Right lobe of liver (tissue), 6 donors: ENCODE measurements around the gene CTSW. TPM values are rescaled to one million over a fixed set of nuclear protein-coding genes. Genes with fewer than 3 reads are reported as not detected.
A peak's percentile ranks its signal among the peaks of the same experiment; 100 is the strongest.

Experiments used
- ATAC-seq, 4 donors: fragments of 200-7000 bp; cut with Tn5 transposase; one replicate each; pipeline ENCODE4 v1.9.1; 2020; ENCODE audit warnings: mild to moderate bottlenecking in 4 of 4, moderate library complexity in 4 of 4
- DNase-seq, 3 donors: peaks; one replicate each; pipeline ENCODE4 v3.0.0-alpha.2; 2020
- H3K27ac ChIP-seq, 3 donors: fragments of 200-600 bp; one replicate each; pipeline ENCODE4 v1.8.0; 2022
- H3K27me3 ChIP-seq, 2 donors: fragments of 200-600 bp; one replicate each; pipeline ENCODE4 v1.8.0; 2022
- H3K36me3 ChIP-seq, 4 donors: fragments of 200-600 bp; sonication (generic) in 1 of 4; one replicate each; pipeline versions ENCODE4 v1.5.1 to v1.8.0; 2017 to 2022; ENCODE audit warnings: control low read depth in 1 of 4
- H3K4me1 ChIP-seq, 4 donors: fragments of 200-600 bp; sonication (generic) in 1 of 4; one replicate each; pipeline versions ENCODE4 v1.5.1 to v1.8.0; 2017 to 2022; ENCODE audit warnings: control low read depth in 1 of 4
- H3K4me3 ChIP-seq, 3 donors: fragments of 200-600 bp; one replicate each; pipeline ENCODE4 v1.8.0; 2022
- H3K9me3 ChIP-seq, 4 donors: fragments of 200-600 bp; sonication (generic) in 1 of 4; one replicate each; pipeline versions ENCODE4 v1.5.1 to v1.8.0; 2017 to 2022; ENCODE audit warnings: control low read depth in 1 of 4
- CTCF ChIP-seq, 4 donors: fragments of 200-600 bp in 3 of 4; fragments of 450-650 bp in 1 of 4; IDR thresholded peaks; one replicate each; pipeline versions ENCODE4 v1.5.1 to v1.8.0; 2016 to 2022; ENCODE audit warnings: antibody characterized with exemption in 4 of 4, mild to moderate bottlenecking in 2 of 4
- POLR2A ChIP-seq: fragments of 450-650 bp; IDR thresholded peaks from one replicate; pipeline ENCODE4 v1.6.1; 2017; ENCODE audit warnings: antibody characterized with exemption, mild to moderate bottlenecking
- WGBS: methylation state at CpG from one replicate; pipeline ENCODE4 v1.1.6; 2018; ENCODE audit warnings: low coverage, low lambda C conversion rate; ENCODE audit not compliant: insufficient coverage; ENCODE audit errors: missing lambda C conversion rate; 5-methylcytosine and 5-hydroxymethylcytosine counted together
- intact Hi-C, 2 donors: fragments of 100-400 bp; cut with DNase I; formaldehyde crosslinking; loops; one replicate each; pipeline versions ENCODE4 v1.11.2 to v1.14.1; 2022
- total RNA-seq, 6 experiments: library from RNA; depleted of rRNA in 2 of 6; stranded (reverse); fragments of >200 nt in 2 of 6; fragmentation: NEBNext Ultra II Directional in 3 of 6; extraction: Animal tissue kit (Norgen Biotek cat#: 25700) in 3 of 6; gene quantifications; one replicate each; pipeline versions ENCODE4 v1.1.0 to v1.2.4, GENCODE V29; 2016 to 2023
- donor health status: DM: no; HTN: yes; CAD: no.
- donor health status: DM: no; HTN: no; CAD: no.
- donor health status: DM: no; HTN: no; CAD: no.
- donor health status: DM: no; HTN: yes; CAD: no.
- donor health status: DM: no; HTN: yes; CAD: no.

CTSW gene
- total RNA-seq, 6 experiments from 2014 or later, result 0.49 to 1.3 (median 1.0) TPM

GRCh38 chr11:65861165-65861505 is 18.5 kb upstream of the CTSW start:
- peak overlapping the region; percentile 86 to 98 (median 97) for H3K4me3 ChIP-seq
- H3K9me3 ChIP-seq, result no peaks in the 10 kb centered on the region
- DNase-seq (no peak), ATAC-seq (no peak)
- no peaks in the 10 kb centered on the region for H3K27me3 ChIP-seq
- H3K27ac ChIP-seq, result peak overlapping the region; percentile 94 to 96 (median 95)
- WGBS, result 0% methylated on average over 10 of the region's 14 CpGs
- H3K4me1 ChIP-seq, result peaks cover 0 to 21% (median 2%) of the 10 kb centered on the region in 4 donors
- TF ChIP-seq CTCF (IDR thresholded peaks at IDR 0.05), result no peak
- TF ChIP-seq POLR2A, result no peak
- H3K36me3 ChIP-seq, result peaks cover 0 to 35% (median 15%) of the 10 kb centered on the region in 4 donors
- intact Hi-C loops, result no loop called here

GRCh38 chr11:65861533-65862183 is 18.0 kb upstream of the CTSW start:
- ATAC-seq (no peak), DNase-seq (peak in 2 of 3 donors; percentile 47 to 52)
- intact Hi-C loops, result no loop called here
- no peak for TF ChIP-seq POLR2A
- TF ChIP-seq CTCF (IDR thresholded peaks at IDR 0.05), result no peak
- no peaks in the 10 kb centered on the region for H3K9me3 ChIP-seq
- H3K36me3 ChIP-seq, result peaks cover 0 to 33% (median 18%) of the 10 kb centered on the region in 4 donors
- no peaks in the 10 kb centered on the region for H3K27me3 ChIP-seq
- peak overlapping the region; percentile 86 to 98 (median 97) for H3K4me3 ChIP-seq
- WGBS, result 67% methylated on average over 2 of the region's 13 CpGs
- no peak overlapping the region for H3K27ac ChIP-seq
- peaks cover 0 to 18% (median 0%) of the 10 kb centered on the region in 4 donors for H3K4me1 ChIP-seq

- Histone ChIP-seq H3K27ac (no peak overlapping the region), H3K4me1 (peaks cover 0 to 18% (median 0%) of the 10 kb centered on the region in 4 donors), H3K27me3 (no peaks in the 10 kb centered on the region), H3K36me3 (peaks cover 0 to 33% (median 18%) of the 10 kb centered on the region in 4 donors), H3K4me3 (no peak overlapping the region), H3K9me3 (no peaks in the 10 kb centered on the region)
- intact Hi-C loops, result no loop called here
- TF ChIP-seq CTCF (IDR thresholded peaks at IDR 0.05), result no peak
- no peak for TF ChIP-seq POLR2A
- ATAC-seq (no peak), DNase-seq (peak in 2 of 3 donors; percentile 43 to 48)
- WGBS, result 90% methylated on average over 5 of the region's 5 CpGs
These were observed 17.4 kb upstream of the CTSW start for GRCh38 chr11:65862191-65862735.

GRCh38 chr11:65862941-65863888 is 16.4 kb upstream of the CTSW start:
- DNase-seq, result peak in 2 of 3 donors; percentile 45 to 53
- Histone ChIP-seq H3K9me3 (no peaks in the 10 kb centered on the region), H3K4me3 (no peak overlapping the region), H3K27ac (no peak overlapping the region), H3K27me3 (no peaks in the 10 kb centered on the region), H3K36me3 (peaks cover 0 to 33% (median 18%) of the 10 kb centered on the region in 4 donors), H3K4me1 (peaks cover 0 to 18% (median 0%) of the 10 kb centered on the region in 4 donors)
- intact Hi-C loops, result no loop called here
- 88% methylated on average over 6 of the region's 24 CpGs for WGBS
- no peak for ATAC-seq
- TF ChIP-seq POLR2A, result no peak
- no peak for TF ChIP-seq CTCF (IDR thresholded peaks at IDR 0.05)
